K562 (cell line): ENCODE measurements around the gene ARID3A. TPM values are rescaled to one million over a fixed set of nuclear protein-coding genes. Genes with fewer than 3 reads are reported as not detected.

Source experiments
- ATAC-seq: fragments of 200-7000 bp; cut with Tn5 transposase; 3 replicates; pipeline ENCODE4 v1.9.1; 2020; ENCODE audit warnings: moderate library complexity
- BruUV-seq: library from RNA; stranded (reverse); fragments of 400-500 nt; replicated peaks from 2 replicates; lab custom pipeline; 2021; lab: Mats Ljungman, UMichigan
- CTCF ChIA-PET: fragments of 300-600 bp; formaldehyde crosslinking; extraction: SDS; loops from one replicate; lab custom pipeline; 2021; ENCODE audit warnings: low intra/inter-chr PET ratio; lab: Yijun Ruan, JAX
- POLR2A ChIA-PET: fragments of 300-600, 350-650 bp; sonication (Branson Sonifier 250); formaldehyde crosslinking; extraction: SDS; loops from one replicate; lab custom pipeline; 2021; ENCODE audit warnings: antibody characterized with exemption, inconsistent platforms; lab: Yijun Ruan, JAX
- DNase-seq, 4 experiments: peaks; one replicate each; pipeline versions ENCODE4 v3.0.0 to v3.0.0-alpha.2; 2011 to 2018; ENCODE audit warnings: low spot score in 3 of 4, mixed read lengths in 3 of 4; ENCODE audit errors: extremely low read depth in 1 of 4
- FAIRE-seq: peaks from 2 replicates; lab custom pipeline; 2011; peaks lifted over from hg19 to GRCh38; lab: Jason Lieb, UNC
- H2AFZ ChIP-seq: 2 replicates; pipeline ENCODE4 v1.6.0; 2011; ENCODE audit warnings: low read depth, low read length, control low read depth, inconsistent platforms
- H3K27ac ChIP-seq: fragments of 200-600 bp; 3 replicates; pipeline ENCODE4 v1.8.0; 2011; ENCODE audit warnings: low read depth, mild to moderate bottlenecking, control low read depth, inconsistent platforms, low read length, moderate library complexity, mixed read lengths; ENCODE audit errors: extremely low read depth
- H3K27me3 ChIP-seq, 2 experiments: fragments of 300-600 bp in 1 of 2; 2 replicates in 1 of 2; 3 replicates in 1 of 2; pipeline versions ENCODE4 v1.6.0 to v1.8.0; 2011; ENCODE audit warnings: inconsistent platforms in 2 of 2, low read length in 2 of 2, mild to moderate bottlenecking in 1 of 2, mixed read lengths in 1 of 2, moderate library complexity in 1 of 2; ENCODE audit not compliant: control insufficient read depth in 2 of 2, insufficient read depth in 2 of 2
- H3K36me3 ChIP-seq: fragments of 300-600 bp; 3 replicates; pipeline ENCODE4 v1.8.0; 2011; ENCODE audit warnings: mild to moderate bottlenecking, low read length, inconsistent platforms; ENCODE audit not compliant: control insufficient read depth, insufficient read depth
- H3K4me1 ChIP-seq, 2 experiments: fragments of 200-600 bp in 1 of 2; replicated peaks in 1 of 2; 2 replicates in 1 of 2; 3 replicates in 1 of 2; pipeline versions ENCODE4 v1.5.1 to v1.8.0; 2011; ENCODE audit warnings: inconsistent platforms in 2 of 2, low read length in 2 of 2, mild to moderate bottlenecking in 1 of 2, mixed read lengths in 1 of 2, moderate library complexity in 1 of 2; ENCODE audit not compliant: control insufficient read depth in 2 of 2, insufficient read depth in 2 of 2
- H3K4me2 ChIP-seq: 2 replicates; pipeline ENCODE4 v1.6.1; 2011; ENCODE audit warnings: low read length, control low read depth, inconsistent platforms, mixed read lengths; ENCODE audit not compliant: insufficient read depth
- H3K4me3 ChIP-seq: fragments of 200-600 bp; sonication (generic), shearing (Covaris generic); 2 replicates; pipeline ENCODE4 v1.5.1; 2016; ENCODE audit warnings: control low read depth, inconsistent platforms
- H3K79me2 ChIP-seq: fragments of 200-600 bp; 3 replicates; pipeline ENCODE4 v1.8.0; 2011; ENCODE audit warnings: low read length, inconsistent platforms; ENCODE audit not compliant: control insufficient read depth, insufficient read depth
- H3K9ac ChIP-seq, 2 experiments: 2 replicates each; pipeline versions ENCODE4 v1.6.0 to v1.6.1; 2011; ENCODE audit warnings: low read depth in 2 of 2, low read length in 2 of 2, control low read depth in 1 of 2, inconsistent platforms in 1 of 2, mild to moderate bottlenecking in 1 of 2, mixed read lengths in 1 of 2; ENCODE audit not compliant: insufficient read depth in 1 of 2
- H3K9me1 ChIP-seq: one replicate; pipeline ENCODE4 v1.6.0; 2011; ENCODE audit warnings: inconsistent platforms, mild to moderate bottlenecking, low read length, moderate library complexity; ENCODE audit not compliant: control insufficient read depth, insufficient read depth
- H3K9me3 ChIP-seq: replicated peaks from 2 replicates; pipeline ENCODE4 v1.5.1; 2011; ENCODE audit warnings: low read depth, low read length, inconsistent platforms; ENCODE audit not compliant: control insufficient read depth, insufficient read depth
- H4K20me1 ChIP-seq: replicated peaks from 2 replicates; pipeline ENCODE4 v1.6.1; 2011; ENCODE audit warnings: low read length, inconsistent platforms, mixed read lengths; ENCODE audit not compliant: control insufficient read depth, insufficient read depth
- ZNF395 ChIP-seq: fragments of 200-800 bp; sonication (Bioruptor generic); IDR thresholded peaks from 2 replicates; pipeline ENCODE4 v1.6.1; 2017; ENCODE audit warnings: missing genetic modification characterization, missing compliant biosample characterization
- WGBS: fragments of 100-300 bp; shearing (Covaris generic); methylation state at CpG from one replicate; pipeline ENCODE4 v1.1.6; 2016; ENCODE audit warnings: low coverage, mixed read lengths; ENCODE audit not compliant: insufficient coverage; ENCODE audit errors: missing lambda C conversion rate; 5-methylcytosine and 5-hydroxymethylcytosine counted together
- in situ Hi-C: fragments of 300-500 bp; cut with MboI; formaldehyde crosslinking; loops from 4 replicates; pipeline ENCODE4 v1.15.0; 2018; ENCODE audit warnings: inconsistent platforms, mixed read lengths
- intact Hi-C: fragments of 100-400 bp; cut with micrococcal nuclease; formaldehyde crosslinking; loops from 2 replicates; pipeline ENCODE4 v1.14.2; 2022
- polyA plus RNA-seq, 8 experiments: library from polyadenylated mRNA; depleted of rRNA in 4 of 8; stranded (reverse) in 5 of 8; unstranded in 3 of 8; fragments of >200 nt; fragmentation: Nextera tagmentation in 2 of 8; fragmentation: Illumina TruSeq in 1 of 8; extraction: Ambion mirVana in 2 of 8; extraction: Trizol in 1 of 8; gene quantifications; 2 replicates each; pipeline versions ENCODE4 v1.2.1 to v1.2.3, GENCODE V29; 2011 to 2014; ENCODE audit warnings: inconsistent platforms in 1 of 8, missing spikeins in 1 of 8
- total RNA-seq, 7 experiments: library from RNA; depleted of rRNA in 6 of 7; stranded (reverse); fragments of >200 nt in 6 of 7; fragmentation: Illumina TruSeq in 2 of 7; extraction: Trizol in 2 of 7; gene quantifications; 2 replicates each; pipeline versions ENCODE4 v1.2.1 to v1.2.3, GENCODE V29; 2011 to 2021; ENCODE audit warnings: low replicate concordance in 1 of 7
- TF ChIP-seq, protein P1 (sequence below), 3 experiments: IDR thresholded peaks in 2 of 3; conservative IDR thresholded peaks in 1 of 3; 2 replicates each; pipeline ENCODE4 v1.5.1; 2011 to 2012; ENCODE audit warnings: low read length in 3 of 3, mild to moderate bottlenecking in 3 of 3, control low read depth in 2 of 3, improper control_type of control experiment in 1 of 3, inconsistent platforms in 1 of 3, low read depth in 1 of 3, mixed read lengths in 1 of 3, moderate library complexity in 1 of 3; ENCODE audit not compliant: insufficient read depth in 2 of 3

The ARID3A gene
- total and polyA plus RNA-seq, 9 of the 15 experiments (the other 6 are each of a cell fraction or from before 2014, with no cell fraction given) = 1.4 to 118 (median 31.2) TPM

DNA sequence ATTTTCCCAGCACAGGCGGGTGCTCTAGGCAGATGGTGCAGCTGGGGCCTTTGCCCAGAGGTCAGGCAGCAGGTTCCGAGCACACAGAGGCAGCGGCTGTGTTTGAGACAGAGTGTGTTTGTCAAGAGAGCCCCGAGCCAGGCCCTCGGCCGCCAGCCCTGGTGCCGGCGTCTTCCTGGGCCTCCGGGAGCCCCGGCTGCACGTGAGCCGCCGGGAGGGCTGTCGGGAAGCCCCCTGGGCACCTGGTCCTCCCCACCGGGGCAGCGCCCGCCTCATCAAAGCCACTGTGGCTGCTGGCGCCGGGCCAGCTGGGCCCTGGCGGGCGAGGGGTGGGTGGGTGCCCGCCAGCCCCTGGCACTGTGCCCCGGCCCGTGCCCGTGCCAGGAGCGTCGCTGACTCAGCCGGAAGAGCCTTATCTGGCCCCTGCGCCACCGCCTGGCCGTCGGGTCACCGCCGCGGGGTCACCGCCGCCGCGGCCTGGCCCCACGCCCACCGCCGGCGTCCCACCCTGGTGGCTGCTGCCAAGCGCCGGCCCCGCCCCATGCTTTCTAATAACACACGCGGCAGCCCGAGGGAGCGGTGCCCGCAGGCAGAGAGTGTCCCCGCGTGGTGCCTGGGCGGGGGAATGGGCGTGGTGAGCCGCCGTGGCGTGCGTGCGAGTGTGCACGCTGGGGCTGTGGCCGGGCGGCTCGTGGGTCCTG lies 14.9 kb downstream of the ARID3A start (continued):
- no peak for TF ChIP-seq ZNF395

- TF ChIP-seq, protein P1, sequence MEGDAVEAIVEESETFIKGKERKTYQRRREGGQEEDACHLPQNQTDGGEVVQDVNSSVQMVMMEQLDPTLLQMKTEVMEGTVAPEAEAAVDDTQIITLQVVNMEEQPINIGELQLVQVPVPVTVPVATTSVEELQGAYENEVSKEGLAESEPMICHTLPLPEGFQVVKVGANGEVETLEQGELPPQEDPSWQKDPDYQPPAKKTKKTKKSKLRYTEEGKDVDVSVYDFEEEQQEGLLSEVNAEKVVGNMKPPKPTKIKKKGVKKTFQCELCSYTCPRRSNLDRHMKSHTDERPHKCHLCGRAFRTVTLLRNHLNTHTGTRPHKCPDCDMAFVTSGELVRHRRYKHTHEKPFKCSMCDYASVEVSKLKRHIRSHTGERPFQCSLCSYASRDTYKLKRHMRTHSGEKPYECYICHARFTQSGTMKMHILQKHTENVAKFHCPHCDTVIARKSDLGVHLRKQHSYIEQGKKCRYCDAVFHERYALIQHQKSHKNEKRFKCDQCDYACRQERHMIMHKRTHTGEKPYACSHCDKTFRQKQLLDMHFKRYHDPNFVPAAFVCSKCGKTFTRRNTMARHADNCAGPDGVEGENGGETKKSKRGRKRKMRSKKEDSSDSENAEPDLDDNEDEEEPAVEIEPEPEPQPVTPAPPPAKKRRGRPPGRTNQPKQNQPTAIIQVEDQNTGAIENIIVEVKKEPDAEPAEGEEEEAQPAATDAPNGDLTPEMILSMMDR (IDR thresholded peaks at IDR 0.05 in 2 of 3, conservative IDR thresholded peaks at IDR 0.05 in 1 of 3; ENCODE audit: insufficient read depth in 2 of 3, low read depth in 1 of 3, low read length in 3 of 3) = no peak
- TF ChIP-seq, all 486 proteins: peak for 0
- in situ Hi-C loops (no loop called here), intact Hi-C loops (no loop called here)
- ChIA-PET CTCF (no interaction called here), POLR2A (interaction anchor here (1.3 to 1.6 kb wide), 2 partner anchors 9 to 12 kb away, joined by 4 read pairs; no protein-coding TSS in a partner anchor)
- Histone ChIP-seq H3K4me1 (peaks cover 13 to 67% of the 10 kb centered on the region in 2 experiments), H3K79me2 (peaks cover 83% of the 10 kb centered on the region), H3K9me1 (peaks cover 10% of the 10 kb centered on the region), H2AFZ (no peak overlapping the region), H3K27ac (no peak overlapping the region), H3K27me3 (no peaks in the 10 kb centered on the region), H3K4me3 (no peak overlapping the region), H4K20me1 (peaks cover 27% of the 10 kb centered on the region), H3K9me3 (no peaks in the 10 kb centered on the region), H3K4me2 (no peak overlapping the region), H3K36me3 (peaks cover 69% of the 10 kb centered on the region; the same call in 2 of the 3 replicates), H3K9ac (no peak overlapping the region)
- FAIRE-seq (no peak), ATAC-seq (no peak), DNase-seq (no peak)
- 94% methylated on average over 40 of the region's 45 CpGs for WGBS
- no TSS peak for BruUV-seq
Observed at GRCh38 chr19:941292-942132, 15.7 kb downstream of the ARID3A start.
